ENCODE results near the gene ZNF280C.
"Not testable (repeated sequence)": the region's sequence is repeated elsewhere in the genome, so short reads cannot be mapped to it uniquely, and the experiment has no call there.

ZNF280C gene, protein sequence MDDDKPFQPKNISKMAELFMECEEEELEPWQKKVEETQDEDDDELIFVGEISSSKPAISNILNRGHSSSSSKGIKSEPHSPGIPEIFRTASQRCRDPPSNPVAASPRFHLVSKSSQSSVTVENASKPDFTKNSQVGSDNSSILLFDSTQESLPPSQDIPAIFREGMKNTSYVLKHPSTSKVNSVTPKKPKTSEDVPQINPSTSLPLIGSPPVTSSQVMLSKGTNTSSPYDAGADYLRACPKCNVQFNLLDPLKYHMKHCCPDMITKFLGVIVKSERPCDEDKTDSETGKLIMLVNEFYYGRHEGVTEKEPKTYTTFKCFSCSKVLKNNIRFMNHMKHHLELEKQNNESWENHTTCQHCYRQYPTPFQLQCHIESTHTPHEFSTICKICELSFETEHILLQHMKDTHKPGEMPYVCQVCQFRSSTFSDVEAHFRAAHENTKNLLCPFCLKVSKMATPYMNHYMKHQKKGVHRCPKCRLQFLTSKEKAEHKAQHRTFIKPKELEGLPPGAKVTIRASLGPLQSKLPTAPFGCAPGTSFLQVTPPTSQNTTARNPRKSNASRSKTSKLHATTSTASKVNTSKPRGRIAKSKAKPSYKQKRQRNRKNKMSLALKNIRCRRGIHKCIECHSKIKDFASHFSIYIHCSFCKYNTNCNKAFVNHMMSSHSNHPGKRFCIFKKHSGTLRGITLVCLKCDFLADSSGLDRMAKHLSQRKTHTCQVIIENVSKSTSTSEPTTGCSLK

DNA sequence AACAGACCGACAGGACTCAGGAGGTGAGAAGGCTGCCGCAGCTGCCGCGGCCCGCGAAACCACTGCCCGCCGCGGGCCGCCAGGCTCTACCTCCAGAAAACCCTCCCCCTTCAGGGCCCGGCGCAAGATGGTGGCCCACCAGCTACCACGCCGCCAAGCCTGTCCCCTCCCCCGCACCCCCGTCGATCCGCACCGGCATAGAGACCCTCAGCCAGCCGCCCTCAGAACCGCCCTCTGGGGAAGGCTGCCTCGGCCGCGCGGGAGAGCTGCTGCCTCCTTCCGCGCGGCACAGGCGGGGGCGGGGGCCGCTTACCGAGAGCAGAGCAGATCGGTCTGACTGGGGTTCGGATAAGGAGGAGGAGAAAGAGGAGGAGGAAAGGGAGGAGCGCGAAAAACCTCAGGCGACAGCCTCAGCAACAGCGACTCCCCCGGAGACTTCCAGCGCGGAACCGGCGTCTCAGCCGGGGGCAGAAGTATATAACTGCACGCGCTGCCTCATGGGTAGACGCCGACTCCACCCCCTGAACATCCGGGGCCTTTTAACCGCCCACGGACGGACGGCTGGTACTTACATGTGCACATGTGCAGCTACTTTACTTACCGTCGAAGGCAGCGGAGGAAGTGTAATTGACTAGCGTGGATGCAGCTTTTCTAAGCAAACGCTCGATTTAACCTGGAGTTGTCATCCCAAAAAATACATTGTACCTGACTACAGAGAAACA lies at the start of gene ZNF280C:
ZNF280C (minus strand) TSS at position 451 of the 722 bp plus-strand sequence. CDS start 8,450 bp downstream, outside the sequence.
- peak; percentile 93 for DNase-seq

DNA sequence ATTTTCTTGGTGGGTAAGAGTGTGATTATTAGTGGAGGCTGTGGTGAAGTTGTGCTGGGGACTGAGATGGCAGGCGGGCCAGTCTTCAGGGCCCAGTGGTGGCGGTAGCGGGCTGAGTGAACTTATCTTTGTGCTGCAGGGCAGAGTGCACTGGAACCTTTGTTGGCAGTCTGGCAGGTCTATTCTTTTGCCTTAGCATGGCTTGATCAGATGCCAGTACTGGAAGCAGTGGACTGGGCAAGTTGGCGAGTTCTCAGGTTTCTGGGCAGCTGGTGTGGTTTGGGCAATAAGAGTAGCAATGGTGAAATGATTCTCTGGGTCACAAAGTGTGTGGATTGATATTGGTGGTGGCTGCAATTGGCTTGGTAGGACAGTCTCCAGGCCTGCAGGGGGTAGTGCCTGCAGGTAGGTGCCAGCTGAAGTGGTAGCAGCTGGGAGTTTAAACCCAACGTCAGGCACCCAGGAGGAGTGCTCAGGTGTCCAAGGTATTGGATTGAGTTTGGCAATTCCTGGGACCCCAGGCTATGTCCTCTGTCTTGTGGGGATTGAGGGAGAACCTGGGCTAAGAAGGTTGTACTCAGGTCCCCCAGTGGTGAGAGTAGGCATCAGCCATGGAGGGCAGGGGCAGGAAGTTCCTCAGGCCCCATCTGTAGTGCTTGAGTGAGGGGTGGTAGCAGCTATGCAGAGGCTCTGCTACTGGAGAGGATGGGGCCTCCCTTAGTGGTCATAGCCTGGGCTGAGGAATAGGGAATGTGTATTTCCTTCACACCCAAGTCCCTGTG lies 36.1 kb upstream of the ZNF280C start:
- DNase-seq = no peak

DNA sequence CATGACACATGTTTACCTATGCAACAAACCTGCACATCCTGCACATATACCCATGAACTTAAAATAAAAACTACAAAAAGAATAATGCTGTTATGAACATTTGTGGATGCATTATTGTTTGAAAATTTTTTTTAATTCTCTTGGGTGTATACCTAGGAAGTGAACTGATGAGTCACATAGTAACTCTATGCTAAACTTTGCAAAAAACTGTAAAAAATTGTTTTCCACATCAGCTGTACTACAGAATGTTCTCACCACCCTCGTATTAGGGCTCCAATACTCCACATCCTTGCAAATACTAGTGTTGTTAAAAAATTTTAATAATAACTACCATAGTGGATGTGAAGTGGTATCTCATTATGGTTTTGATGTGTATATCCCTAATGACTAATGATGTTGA lies 33.3 kb upstream of the ZNF280C start:
- DNase-seq = no peak

DNA sequence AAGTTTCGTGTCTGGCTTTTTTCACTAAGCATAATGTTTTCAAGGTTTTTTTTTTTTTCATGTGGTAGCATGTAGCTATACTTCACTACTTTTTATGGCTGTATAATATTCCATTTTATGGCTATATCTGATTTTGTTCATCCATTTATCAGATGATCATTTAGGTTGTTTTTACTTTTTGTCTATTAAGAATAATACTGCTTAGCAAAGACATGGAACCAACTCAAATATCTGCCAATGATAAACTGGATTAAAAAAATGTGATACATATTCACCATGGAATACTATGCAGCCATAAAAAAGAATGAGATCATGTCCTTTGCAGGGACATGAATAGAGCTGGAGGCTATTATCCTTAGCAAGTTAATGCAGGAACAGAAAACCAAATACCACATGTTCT lies 32.7 kb upstream of the ZNF280C start:
- no peak for DNase-seq

DNA sequence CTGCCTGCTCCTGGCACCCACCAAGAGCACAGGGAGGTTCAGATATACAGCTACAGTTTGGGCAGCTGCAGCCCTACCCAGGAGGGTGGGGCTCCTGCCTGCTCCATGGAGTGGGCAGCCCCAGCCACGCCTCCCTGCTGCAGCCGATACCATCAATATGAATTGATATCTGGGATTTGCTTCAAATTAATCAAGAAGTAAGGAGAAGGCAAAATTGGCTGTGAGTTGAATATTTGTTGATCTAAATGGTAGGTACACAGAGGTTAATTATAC lies 31.2 kb upstream of the ZNF280C start:
- no peak for DNase-seq

DNA sequence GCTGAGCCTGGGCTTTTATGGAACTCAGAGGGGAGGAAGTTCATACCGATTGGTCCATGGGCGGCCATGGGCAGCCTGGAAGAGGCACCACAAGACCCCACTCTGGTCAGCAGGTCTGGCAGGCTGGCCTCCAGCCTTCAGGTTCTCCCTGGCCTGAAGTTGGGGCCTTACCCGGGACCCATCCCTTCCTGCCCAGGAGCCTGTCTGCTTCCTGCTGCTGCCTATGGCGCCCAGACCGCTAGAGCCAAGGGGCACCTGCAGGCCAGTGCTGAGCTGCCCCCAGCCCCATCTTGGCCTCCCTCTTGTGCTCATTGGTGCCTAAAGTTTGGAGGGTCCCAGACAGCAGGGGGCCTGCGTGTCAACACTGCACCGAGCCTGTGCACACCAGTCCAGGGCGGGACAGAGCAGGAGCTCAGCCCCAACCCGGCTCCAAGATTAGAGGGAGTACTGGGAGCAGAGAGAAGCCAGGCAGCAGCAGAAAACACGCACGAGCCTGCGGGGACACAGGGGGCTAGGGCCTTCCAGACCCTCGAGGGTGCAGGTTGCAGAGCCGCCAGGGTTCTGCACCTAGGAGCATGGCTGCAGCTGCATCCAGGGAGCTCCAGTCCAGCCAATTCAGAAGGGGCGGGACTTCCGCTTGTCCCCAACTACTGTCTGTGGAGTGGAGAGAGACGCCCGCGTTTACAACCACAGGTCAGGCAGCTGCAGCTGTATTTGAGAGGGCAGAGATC lies 30.7 kb upstream of the ZNF280C start:
- DNase-seq = no peak

DNA sequence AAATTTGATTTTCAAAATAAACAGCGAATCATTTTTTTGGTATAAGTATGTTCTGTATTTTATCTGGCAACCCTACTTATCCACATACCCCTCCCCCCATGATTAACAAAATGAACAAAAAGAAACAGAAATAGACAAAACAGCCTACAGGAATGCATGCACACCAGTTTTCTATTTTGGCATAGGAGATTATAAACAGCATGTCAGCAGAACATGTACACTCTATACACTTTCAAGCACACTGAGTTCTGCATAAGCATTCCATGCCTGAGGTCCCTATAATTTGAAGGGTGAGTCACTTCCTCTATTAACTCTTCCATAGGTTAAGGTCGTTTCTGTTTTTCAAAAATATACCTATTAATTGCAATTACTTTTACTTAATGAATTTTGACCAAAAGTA lies 28.0 kb upstream of the ZNF280C start:
- DNase-seq = no peak

DNA sequence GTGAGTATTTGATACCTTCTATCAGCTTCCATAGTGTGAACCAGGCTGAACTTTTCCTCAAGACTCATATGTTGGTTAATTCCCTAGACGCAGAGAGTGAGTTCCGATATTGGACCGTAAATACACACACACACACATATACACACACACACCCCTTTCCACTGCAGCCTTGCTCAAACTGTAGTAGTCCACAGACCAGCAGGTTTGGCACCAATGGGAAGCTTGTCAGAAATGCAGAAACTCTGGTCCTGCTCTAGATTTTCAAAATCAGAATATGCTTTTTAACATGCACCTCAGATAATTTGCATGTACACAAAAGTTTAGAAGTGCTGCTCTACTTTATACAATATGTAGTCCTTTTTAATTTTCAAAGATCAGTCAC lies 27.6 kb upstream of the ZNF280C start:
- DNase-seq = no peak

DNA sequence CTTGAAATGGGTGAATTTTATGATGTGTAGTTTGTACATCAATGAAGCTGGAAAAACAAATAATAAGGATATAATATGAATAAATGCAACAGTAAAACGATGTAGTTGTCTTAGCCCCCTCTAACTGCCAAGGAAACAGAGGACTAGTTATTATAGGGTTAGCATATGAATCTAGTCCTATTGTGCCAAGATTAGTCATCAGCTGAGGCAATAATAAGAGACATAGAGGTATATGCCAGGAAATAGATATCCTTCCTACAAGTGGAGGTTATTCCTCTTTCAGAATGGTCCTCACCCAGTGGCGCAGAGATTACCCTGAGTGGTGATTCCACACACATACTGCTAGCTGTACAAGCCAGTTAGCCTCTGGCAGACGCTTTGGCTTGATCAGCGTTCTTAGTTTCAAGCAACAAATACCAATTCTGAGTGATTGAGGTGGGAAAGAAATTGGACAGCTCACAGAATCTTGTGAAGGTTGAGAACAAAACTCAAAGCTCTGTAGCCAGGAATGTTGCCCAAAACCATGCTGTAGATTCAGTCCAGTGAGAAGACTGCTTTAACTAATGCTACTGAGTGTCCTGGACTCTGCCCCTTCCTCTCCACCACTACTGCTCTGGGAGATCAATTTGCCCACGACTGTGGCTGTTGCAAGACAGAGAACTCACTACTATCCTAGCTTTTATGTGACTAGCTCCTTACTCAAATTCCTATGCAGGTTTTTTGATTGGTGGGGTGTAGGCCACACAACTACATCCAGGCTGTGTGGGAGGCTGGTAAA lies 27.0 kb upstream of the ZNF280C start:
- no peak for DNase-seq

DNA sequence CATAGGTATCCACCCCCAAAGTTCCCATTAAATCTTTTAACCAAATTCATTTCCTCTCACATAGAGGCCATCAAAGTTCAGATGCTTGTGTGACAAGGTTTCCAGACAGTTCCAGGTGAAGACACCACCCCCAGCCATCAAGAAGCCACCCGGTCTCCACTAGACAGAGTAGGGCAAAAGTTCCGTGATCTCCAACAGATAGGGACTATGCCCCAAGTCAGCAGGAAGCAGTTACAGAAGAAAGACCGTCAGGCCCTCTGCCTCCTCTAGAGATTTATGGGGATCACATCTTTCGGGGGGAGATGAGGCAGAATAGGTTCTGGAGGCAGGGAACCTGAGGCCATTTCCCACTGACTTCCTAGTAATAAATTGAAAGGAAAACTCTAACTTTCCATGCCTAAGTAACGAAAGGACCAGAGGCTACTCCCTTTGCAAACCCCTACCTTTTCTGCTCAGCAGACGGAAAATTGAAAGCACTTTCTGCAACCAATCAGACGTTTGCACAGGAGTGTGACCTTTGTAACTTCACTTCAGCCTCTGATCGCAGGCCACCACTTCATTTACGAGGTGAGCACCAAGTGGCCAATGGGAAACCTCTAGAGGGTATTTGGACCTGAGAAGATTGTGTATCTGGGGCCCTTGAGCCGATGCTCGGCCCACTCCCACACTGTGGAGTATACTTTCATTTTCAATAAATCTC lies 18.5 kb upstream of the ZNF280C start:
- no peak for DNase-seq

DNA sequence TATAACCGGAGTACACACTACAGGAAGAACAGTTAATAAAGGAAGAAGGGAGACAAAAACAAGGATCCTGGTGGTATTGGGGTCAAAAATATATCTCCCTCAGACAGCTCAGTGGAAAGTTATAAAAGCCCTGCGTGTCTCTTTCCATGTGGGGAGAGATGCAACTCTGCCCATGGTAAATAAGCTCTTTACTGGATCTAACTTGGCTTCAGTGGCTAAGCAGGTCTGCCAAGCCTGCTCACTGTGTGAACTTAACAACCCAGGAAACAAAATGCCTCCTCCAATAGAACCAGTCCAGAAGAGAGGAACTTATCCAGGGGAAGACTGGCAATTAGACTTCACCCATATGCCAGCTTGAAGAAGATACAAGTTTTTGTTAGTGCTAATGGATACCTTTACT lies 17.0 kb upstream of the ZNF280C start:
- DNase-seq = no peak

DNA sequence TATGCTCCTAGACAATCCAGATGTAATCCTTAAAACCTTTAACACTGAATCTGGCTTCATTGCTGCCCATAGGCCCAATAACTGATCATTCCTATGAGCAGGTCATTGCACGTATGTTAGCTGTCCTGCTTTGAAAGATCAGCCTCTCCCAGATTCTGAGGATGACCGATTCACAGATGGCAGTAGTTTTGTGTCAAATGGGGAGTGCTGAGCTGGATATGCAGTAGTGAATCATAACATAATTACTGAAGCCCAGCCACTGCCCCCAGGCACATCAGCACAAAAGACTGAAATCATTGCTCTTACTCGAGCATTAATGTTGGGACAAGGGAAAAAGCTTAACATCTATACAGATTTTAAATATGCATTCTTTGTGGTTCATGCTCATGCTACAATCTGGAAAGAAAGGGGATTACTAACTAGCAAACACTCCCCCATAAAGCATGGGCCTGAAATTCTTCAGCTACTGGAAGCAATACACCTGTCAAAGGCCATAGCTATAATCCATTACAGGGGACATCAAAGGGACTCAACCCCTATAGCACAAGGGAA lies 16.4 kb upstream of the ZNF280C start:
- no peak for DNase-seq

DNA sequence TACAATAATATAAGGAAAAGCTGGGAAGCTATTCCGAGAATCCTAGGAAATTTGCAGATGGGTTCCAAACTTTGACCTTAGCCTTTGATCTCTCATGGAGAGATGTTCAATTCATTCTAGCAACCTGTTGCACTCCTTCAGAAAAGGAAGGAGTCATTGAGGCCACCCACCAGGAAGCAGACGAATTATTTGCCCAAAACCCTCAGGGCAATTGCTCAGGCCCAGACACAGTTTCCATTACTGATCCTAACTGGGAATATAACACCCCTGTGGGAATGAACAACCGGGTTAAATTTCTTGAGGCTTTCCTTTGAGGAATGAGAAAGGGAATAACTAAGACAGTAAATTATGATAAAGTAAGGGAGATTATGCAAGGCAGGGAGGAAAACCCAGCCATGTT lies 13.5 kb upstream of the ZNF280C start:
- no peak for DNase-seq

DNA sequence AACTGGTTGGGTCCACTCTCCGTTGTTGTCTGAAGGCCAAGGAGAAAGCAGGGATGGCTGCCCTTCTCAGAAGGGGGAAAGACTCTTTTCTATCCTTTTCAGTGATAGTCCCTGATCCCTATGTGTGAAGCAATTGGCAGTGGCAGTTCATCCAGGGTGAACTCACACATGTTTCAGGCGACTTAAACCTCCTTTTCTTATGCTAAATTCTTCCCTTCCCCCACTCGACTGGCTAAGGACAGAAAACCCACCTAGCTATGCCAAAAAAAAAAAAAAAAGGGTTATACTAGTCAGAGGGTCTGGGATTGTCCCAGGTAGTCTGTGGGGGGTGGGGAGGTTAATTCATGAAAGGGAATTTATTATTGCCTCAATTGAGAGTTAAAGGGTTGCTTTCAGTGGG lies 12.2 kb upstream of the ZNF280C start:
- DNase-seq = no peak

DNA sequence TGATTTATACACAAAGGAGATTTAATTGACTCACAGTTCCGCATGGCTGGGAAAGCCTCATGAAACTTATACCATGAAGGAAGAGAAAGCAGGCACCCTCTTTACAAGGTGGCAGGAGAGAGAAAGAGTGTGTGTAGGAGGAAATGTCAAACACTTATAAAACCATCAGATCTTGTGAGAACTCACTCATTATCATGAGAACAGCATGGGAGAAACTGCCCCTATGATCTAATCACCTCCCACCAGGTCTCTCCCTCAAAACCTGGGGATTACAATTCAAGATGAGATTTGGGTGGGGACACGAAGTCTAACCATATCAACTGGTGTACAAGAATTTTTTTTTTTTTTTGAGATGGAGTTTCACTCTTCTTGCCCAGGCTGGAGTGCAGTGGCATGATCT lies 3.6 kb upstream of the ZNF280C start:
- not testable (repeated sequence) for DNase-seq

DNA sequence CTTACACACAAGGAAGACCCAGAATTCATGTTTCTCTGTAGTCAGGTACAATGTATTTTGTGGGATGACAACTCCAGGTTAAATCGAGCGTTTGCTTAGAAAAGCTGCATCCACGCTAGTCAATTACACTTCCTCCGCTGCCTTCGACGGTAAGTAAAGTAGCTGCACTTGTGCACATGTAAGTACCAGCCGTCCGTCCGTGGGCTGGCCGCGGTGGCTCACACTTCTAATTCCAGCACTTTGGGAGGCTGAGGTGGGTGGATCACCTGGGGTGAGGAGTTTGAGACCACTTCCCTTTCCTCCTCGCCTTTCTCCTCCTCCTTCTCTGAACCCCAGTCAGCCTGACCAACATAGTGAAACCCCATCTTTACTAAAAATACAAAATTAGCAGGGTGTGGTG lies 692 bp upstream of the ZNF280C start:
- not testable (repeated sequence) for DNase-seq

DNA sequence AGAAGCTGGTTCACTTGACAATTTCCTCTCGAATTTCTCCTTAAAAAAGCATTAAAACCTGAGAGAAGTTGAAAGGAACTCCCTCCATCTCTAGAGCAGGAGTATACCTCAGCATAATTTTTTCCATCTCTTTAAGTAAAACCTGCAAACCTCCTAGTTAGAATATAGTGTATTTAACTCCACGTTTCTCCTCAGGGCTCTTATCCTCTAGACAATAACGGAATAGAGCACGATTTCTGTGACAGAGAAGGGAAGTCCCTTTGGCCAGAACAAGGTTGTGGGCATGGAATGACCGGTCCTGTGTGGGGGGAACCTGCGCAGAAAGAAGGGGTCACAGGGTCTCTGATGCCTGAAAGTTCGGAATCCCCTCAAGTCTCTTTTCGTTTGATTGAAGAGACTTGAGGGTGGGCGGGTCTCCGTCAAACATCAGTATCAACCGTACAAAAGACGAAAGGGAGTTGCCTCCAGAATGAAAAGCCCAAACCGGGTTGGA lies 697 bp downstream of the ZNF280C start:
- DNase-seq = no peak

DNA sequence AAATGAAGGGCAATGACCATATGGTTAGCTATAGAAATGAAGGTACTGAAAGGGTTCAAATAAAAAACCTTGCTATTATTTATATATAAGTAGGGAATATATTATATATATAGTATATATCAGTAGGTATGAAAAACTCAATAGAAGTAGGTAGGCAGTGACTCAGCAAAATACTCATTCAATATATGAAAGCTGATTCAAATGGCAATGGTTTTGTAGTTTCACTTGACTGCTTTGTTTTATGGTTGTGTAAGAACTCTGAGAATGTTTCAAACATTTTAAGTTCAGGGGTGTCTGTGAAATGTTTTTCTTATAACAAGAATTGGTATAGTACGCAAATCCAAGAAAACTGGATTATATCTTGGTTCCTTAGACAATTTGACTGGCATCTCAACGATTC lies 4.1 kb downstream of the ZNF280C start:
- no peak for DNase-seq

DNA sequence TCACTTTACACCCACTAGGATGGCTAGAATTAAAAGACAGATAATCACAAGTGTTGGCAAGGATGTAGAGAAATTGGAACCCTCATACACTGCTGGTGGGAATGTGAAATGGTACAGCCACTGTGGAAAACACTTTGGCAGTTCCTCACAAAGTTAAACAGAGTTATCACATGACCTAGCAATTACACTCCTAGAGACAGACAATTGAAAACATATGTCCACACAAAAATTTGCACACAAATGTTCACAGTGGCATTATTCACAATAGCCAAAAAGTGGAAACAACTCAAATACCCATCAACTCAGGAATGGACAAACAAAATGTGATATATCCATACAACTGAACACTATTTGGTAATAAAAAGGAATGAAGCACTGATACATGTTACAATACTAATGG lies 5.7 kb downstream of the ZNF280C start:
- no peak for DNase-seq

DNA sequence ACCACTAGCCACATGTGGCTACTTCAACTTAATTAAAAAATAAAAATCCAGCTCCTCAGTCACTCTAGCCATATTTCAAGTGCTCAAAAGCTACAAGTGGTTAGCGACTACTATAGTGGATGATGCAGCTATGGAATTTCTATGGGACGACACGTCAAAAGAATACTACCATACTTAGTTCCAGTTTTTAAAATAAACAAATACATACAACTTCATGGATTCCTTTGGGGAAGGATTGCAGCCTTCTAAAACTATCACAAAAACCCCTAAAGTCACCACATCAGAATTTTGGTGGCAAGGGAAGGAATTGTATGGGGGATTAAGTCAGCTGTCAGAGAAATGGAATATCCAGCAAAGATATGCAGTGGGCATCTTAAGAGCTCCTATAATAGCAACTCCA lies 6.5 kb downstream of the ZNF280C start:
- DNase-seq = no peak
